Fibroblast of skin of left biceps (primary cell): ENCODE data around the gene HMGA1.
A peak's percentile ranks its signal among the peaks of the same experiment; 100 is the strongest.
"Not testable (repeated sequence)": the region's sequence is repeated elsewhere in the genome, so short reads cannot be mapped to it uniquely, and the experiment has no call there.

ENCODE experiments used
- DNase-seq, 2 experiments: peaks; one replicate each; pipeline ENCODE4 v3.0.0-alpha.2; 2013; ENCODE audit warnings: low read depth in 2 of 2

HMGA1 gene

DNA sequence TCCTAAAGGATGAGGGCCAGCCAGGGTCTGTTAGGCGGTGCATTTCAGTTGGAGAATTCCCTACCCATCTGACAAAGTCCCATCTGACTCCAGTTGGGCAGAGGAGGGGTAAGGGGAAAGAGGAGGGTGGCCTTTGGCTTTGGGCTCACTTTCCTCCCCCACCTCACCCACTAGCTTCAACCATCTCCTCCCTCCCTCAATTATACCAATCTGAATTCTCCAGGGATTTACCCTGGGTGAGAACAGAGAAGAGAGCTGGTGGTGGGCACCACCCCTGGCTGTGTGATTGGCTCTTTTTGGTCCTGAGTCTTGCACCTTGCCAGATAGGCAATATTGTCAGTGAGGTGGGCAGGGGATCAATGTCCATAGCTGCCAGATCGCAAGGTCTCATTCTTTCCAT lies 3.2 kb downstream of the HMGA1 start:
- DNase-seq = no peak

- DNase-seq = no peak
Measured at GRCh38 chr6:34240329-34241248, 3.9 kb downstream of the HMGA1 start.

GRCh38 chr6:34241351-34242215 lies 4.9 kb downstream of the HMGA1 start:
- DNase-seq = no peak

DNA sequence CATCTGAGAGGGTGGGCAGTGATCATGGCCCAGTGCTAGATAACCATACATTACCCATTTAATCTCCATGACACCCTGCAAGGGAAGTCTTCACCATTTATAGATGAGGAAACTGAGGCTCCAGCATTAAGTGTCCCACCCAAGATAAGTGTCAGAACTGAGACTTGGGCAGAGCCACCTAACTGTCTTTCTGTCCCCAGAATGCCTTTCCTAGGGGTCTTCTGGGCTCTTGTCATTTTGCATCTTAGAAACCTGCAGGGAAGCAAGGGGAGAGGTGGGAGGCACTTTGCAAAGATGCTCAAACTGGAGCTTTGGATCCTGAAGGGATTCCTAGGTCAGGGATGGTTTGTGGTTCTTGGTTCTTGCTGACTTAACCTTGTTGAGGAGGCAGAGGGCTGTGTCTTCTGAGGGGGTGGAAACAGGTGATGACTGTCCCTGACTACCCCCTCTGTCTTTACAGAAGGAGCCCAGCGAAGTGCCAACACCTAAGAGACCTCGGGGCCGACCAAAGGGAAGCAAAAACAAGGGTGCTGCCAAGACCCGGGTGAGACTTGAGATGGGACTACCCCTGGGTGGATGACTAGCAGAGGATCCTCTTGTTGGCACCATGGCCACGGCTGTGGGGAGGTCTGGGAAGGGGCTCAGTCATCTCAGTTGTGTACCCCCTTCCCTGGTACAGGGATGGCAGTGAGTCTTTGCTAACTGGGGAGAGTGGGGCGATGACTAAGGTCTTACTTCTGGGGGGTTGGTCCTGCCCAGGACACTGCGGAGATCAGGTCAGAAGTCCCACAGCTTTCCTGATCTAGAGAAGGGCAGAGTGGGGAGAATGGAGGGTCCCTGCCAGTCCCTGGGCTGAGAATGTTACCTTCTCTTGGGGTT lies 5.8 kb downstream of the HMGA1 start:
- DNase-seq = no peak

DNA sequence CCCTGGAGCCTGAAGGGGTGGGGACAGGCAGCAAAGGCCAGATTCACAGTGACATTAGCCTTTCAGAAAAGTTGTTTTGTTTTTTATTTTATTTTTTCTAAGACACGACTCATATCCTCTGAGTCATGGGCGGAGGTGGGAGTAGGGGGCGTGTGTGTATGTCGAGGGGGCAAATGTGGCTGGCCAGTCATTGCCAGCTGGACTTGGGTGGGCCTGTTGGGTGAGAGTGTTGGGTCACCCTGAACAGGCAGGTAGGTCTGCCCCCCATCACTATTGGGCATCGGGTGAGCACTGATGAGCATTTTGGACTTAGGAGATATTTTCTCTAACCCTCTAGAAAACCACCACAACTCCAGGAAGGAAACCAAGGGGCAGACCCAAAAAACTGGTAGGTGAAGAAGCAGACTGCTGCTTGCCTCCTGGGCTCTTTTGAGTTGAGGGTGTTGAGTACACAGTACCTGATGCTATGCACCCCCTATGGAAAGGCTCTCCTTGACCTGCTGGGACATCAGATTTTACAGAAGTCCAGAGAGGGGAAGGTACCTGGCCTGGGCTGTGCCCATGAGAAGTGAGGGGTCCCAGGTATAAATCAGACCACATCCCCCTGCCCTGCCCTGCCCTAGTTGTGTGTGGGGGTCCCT lies 6.6 kb downstream of the HMGA1 start:
- no peak for DNase-seq

GRCh38 chr6:34243901-34244884 lies 7.5 kb downstream of the HMGA1 start:
- DNase-seq = peak; percentile 63 to 65

DNA sequence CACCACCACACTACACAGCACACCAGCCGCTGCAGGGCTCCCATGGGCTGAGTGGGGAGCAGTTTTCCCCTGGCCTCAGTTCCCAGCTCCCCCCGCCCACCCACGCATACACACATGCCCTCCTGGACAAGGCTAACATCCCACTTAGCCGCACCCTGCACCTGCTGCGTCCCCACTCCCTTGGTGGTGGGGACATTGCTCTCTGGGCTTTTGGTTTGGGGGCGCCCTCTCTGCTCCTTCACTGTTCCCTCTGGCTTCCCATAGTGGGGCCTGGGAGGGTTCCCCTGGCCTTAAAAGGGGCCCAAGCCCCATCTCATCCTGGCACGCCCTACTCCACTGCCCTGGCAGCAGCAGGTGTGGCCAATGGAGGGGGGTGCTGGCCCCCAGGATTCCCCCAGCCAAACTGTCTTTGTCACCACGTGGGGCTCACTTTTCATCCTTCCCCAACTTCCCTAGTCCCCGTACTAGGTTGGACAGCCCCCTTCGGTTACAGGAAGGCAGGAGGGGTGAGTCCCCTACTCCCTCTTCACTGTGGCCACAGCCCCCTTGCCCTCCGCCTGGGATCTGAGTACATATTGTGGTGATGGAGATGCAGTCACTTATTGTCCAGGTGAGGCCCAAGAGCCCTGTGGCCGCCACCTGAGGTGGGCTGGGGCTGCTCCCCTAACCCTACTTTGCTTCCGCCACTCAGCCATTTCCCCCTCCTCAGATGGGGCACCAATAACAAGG lies 8.5 kb downstream of the HMGA1 start:
- not testable (repeated sequence) for DNase-seq

DNA sequence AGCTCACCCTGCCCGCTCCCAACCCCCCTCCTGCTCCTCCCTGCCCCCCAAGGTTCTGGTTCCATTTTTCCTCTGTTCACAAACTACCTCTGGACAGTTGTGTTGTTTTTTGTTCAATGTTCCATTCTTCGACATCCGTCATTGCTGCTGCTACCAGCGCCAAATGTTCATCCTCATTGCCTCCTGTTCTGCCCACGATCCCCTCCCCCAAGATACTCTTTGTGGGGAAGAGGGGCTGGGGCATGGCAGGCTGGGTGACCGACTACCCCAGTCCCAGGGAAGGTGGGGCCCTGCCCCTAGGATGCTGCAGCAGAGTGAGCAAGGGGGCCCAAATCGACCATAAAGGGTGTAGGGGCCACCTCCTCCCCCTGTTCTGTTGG lies 9.1 kb downstream of the HMGA1 start:
- not testable (repeated sequence) for DNase-seq

DNA sequence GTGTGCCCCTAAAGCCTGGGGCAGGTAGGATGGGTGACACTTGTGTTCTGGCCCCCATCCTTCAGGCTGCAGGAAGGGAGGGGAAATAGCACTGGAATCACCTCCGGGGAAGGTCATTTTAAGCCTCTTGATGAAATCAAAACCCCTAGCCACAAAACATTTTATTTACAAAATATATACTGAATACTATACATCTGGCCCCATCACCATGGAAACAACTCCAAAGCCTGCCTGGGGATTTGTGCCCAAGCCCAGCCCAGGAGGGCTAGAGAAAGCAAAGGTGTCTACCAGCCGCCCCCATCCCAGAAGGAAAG lies 9.5 kb downstream of the HMGA1 start:
- DNase-seq = no peak

GRCh38 chr6:34246563-34247391 lies 10.1 kb downstream of the HMGA1 start:
- DNase-seq = no peak

GRCh38 chr6:34247481-34248197 lies 11.0 kb downstream of the HMGA1 start:
- no peak for DNase-seq

DNA sequence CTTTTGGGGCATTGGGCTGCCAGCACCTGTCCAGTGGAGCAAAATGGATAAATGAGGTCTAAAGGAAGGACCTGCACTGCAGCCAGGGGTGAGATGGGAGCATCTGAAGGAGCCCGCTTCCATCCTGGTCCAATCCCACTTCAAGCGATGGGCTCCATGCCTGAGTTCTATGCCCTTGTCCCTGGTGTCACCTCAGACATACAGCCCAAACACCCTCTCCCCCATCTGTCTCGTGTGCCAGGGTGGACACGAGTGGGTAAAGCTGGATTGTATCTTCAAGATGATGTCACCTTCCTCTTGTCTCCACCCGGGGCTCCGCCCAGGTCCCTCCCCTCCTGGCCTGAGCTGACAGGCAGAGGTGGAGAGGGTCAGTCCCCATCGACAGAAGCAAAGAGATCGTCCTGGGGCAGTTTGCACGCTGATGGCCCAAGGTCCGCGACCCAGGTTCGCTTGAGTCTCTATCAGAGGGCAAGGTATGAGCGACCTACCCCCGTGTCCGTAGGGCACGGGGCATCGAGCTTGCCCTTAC lies 11.6 kb downstream of the HMGA1 start:
- DNase-seq = no peak

DNA sequence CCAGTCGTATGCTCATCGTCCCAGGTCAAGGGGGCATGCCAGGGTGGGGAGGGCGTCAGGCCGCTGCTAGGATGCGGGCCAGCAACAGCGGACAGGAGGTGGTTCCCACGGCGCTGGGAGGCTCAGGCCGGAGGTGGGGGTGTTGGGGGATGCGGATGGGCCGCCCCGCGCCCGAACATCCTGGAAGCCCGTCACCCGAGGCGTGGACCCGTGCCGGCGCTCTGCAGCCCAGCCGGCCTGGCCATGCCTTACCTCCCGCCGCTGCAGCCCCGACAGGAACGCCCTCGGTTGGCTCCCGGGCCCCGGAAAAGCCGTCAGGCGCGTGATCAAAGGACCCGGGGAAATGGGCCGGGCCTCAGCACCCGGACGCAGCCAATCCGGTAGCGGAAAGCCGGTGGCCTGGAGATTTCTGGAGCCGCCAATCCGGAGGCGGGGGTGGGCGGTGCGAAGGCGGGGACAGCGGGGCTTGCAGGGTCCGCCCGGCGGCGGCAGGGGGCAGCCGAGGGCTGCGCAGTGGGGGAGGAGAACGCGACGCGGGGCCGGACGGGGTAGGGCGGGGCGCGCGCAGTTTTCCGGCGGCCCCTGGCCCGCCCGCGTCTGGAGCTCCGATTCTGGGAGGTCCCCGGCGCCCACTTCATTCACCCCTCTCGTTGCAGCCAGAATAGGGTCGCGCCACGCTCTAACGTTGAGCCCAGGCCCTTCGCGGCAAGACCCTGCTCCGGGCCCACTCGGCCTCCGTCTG lies 12.2 kb downstream of the HMGA1 start, which contains the start of gene SMIM29:
TSS of gene SMIM29 (minus strand) at position 280 of the 742 bp plus-strand sequence. CDS start 1,215 bp downstream, outside the sequence.
- peak; percentile 83 to 86 for DNase-seq

DNA sequence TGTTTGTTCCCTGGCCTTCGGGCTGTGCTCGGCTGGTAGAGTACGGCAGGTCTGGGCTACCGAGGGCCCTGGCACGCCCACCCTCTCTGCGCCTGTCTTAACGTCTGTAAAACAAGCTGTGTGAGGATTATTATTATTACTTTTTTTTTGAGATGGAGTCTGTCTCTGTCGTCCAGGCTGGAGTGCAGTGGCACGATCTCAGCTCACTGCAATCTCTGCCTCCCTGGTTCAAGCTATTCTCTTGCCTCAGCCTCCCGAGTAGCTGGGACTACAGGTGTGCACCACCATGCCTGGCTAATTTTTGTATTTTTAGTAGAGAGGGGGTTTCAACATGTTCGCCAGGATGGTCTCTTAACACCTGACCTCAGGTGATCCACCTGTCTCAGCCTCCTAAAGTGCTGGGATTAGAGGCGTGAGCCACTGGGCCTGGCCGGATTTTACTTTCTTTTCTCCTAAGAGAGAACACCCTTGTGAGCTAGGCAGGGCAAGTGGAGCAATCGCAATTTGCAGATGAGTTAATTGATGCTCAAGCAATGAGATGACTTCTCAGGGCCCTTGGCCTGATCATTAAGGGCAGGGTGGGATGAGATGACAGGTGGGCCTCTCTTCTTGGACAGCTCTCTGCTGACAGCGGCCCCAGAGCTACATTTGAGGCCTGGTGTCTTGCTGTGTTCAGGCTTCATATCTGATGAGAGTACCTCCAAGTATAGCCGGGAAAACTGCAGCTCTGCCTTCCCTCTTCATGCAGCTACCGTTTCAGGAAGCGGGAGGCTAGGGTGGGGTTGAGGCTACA lies 13.0 kb downstream of the HMGA1 start:
- no peak for DNase-seq

GRCh38 chr6:34252395-34252794 lies 15.7 kb downstream of the HMGA1 start:
- not testable (repeated sequence) for DNase-seq

- DNase-seq = no peak
Measured at GRCh38 chr6:34259529-34260069, 22.9 kb downstream of the HMGA1 start.
